Neutrophil (primary cell): ENCODE results near the gene FBXO2.
A peak's percentile ranks its signal among the peaks of the same experiment; 100 is the strongest.

Experiments used
- H3K27ac ChIP-seq: fragments of 200-600 bp; sonication (generic); 2 replicates; pipeline ENCODE4 v1.5.1; 2016; ENCODE audit warnings: mild to moderate bottlenecking, moderate library complexity
- H3K27me3 ChIP-seq: fragments of 200-600 bp; sonication (generic); 2 replicates; pipeline ENCODE4 v1.6.0; 2016; ENCODE audit warnings: mild to moderate bottlenecking
- H3K36me3 ChIP-seq: fragments of 200-600 bp; sonication (generic); 2 replicates; pipeline ENCODE4 v1.5.1; 2017
- H3K4me1 ChIP-seq, 2 experiments: fragments of 200-600 bp in 1 of 2; sonication (generic) in 1 of 2; 1 replicate in 1 of 2; 2 replicates in 1 of 2; pipeline versions ENCODE4 v1.5.1 to v1.6.1; 2013 to 2016; ENCODE audit warnings: low read depth in 1 of 2, low read length in 1 of 2, mild to moderate bottlenecking in 1 of 2, moderate library complexity in 1 of 2; ENCODE audit not compliant: control insufficient read depth in 1 of 2, insufficient read depth in 1 of 2
- H3K4me3 ChIP-seq, 2 experiments: fragments of 200-600 bp in 1 of 2; sonication (generic) in 1 of 2; 1 replicate in 1 of 2; 2 replicates in 1 of 2; pipeline ENCODE4 v1.5.1; 2013 to 2016; ENCODE audit warnings: low read depth in 1 of 2, low read length in 1 of 2, mild to moderate bottlenecking in 1 of 2, moderate library complexity in 1 of 2
- H3K9me3 ChIP-seq: fragments of 200-600 bp; sonication (generic); 2 replicates; pipeline ENCODE4 v1.5.1; 2016
- CTCF ChIP-seq: fragments of 200-600 bp; sonication (generic); IDR thresholded peaks from 2 replicates; pipeline ENCODE4 v1.5.1; 2016; ENCODE audit warnings: antibody characterized with exemption

Gene FBXO2

GRCh38 chr1:11680270-11681070 is 26.2 kb upstream of the FBXO2 start:
- peaks cover 22% of the 10 kb centered on the region for H3K36me3 ChIP-seq
- no peak for TF ChIP-seq CTCF
- H3K4me1 ChIP-seq: peaks cover 13 to 18% of the 10 kb centered on the region in 2 experiments
- H3K27me3 ChIP-seq: peaks cover 39% of the 10 kb centered on the region
- peak overlapping the region; percentile 91 to 98 for H3K4me3 ChIP-seq
- H3K9me3 ChIP-seq: no peaks in the 10 kb centered on the region
- peak overlapping the region; percentile 79 for H3K27ac ChIP-seq

DNA sequence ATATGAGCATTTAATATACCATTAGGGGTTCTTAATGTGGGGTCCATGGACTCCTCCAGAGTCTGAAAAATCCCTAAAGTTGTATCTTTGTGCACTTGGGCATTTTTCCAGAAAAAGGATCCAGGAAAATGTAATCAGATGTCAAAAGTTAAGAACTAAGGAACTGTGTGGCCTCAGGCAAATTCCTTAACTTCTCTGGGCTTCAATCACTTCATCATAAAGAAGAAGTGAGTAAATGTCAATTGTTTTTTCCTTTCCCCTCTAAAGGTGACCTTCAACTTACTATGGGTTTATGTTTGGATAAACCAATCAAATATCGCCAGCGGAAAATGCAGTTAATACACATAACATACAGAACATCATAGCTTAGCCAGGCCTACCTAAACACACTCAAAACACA is 24.2 kb upstream of the FBXO2 start:
- H3K36me3 ChIP-seq: peaks cover 43% of the 10 kb centered on the region
- H3K27ac ChIP-seq: no peak overlapping the region
- TF ChIP-seq CTCF: no peak
- H3K4me3 ChIP-seq: no peak overlapping the region
- H3K4me1 ChIP-seq: peaks cover 13 to 18% of the 10 kb centered on the region in 2 experiments
- peaks cover 19% of the 10 kb centered on the region for H3K27me3 ChIP-seq
- no peaks in the 10 kb centered on the region for H3K9me3 ChIP-seq

- Histone ChIP-seq H3K9me3 (no peaks in the 10 kb centered on the region), H3K27ac (no peak overlapping the region), H3K4me3 (no peak overlapping the region), H3K36me3 (peaks cover 62% of the 10 kb centered on the region), H3K4me1 (peaks cover 8 to 14% of the 10 kb centered on the region in 2 experiments), H3K27me3 (no peaks in the 10 kb centered on the region)
- TF ChIP-seq CTCF: no peak
These were observed 22.3 kb upstream of the FBXO2 start for GRCh38 chr1:11676386-11677103.

DNA sequence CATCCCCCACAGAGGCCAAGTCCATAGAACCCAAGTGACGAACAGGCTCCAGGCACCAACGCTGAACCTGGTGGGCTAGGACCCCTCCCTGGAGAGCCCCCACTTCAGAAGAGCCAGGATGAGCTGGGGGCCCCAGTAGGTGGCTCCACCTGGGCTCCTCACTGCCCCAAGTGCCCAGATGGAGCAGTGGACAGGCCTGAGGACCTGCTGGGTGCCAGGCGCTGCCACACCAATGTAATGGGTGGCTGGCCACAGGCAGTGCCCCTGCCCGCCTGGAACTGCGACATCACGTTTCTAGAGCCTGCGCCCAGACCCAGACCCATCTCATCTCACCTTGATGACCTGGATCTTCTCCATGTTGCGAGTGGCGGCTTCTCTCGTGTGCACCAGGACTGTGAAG is 21.1 kb upstream of the FBXO2 start:
- no peak overlapping the region for H3K27ac ChIP-seq
- H3K4me3 ChIP-seq: no peak overlapping the region
- peaks cover 3% of the 10 kb centered on the region in 2 experiments for H3K4me1 ChIP-seq
- no peaks in the 10 kb centered on the region for H3K9me3 ChIP-seq
- no peak for TF ChIP-seq CTCF
- no peaks in the 10 kb centered on the region for H3K27me3 ChIP-seq
- H3K36me3 ChIP-seq: peaks cover 74% of the 10 kb centered on the region

DNA sequence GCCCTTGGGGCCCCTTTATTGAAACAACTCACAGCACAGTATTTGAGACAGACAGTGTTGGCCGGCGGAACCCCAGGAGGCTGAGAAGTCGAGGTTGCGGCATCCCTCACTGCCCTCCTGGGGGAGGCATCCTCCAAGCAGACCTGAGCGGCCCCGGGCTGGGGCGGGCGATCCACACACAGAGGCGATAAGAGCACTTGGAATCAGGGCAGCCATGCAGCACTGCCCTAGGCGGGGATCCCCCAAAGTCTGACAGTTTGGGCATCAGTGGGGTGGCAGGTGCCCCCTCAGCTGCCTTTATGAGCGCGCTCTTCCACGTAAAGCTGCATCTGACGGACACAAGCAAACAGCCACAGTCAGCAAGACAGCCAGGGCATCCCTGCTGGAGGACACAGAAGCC is 20.3 kb upstream of the FBXO2 start:
- H3K9me3 ChIP-seq: no peaks in the 10 kb centered on the region
- no peak overlapping the region for H3K27ac ChIP-seq
- peaks cover 80% of the 10 kb centered on the region for H3K36me3 ChIP-seq
- H3K4me1 ChIP-seq: no peaks in the 10 kb centered on the region
- no peaks in the 10 kb centered on the region for H3K27me3 ChIP-seq
- H3K4me3 ChIP-seq: no peak overlapping the region
- no peak for TF ChIP-seq CTCF
